UCSD-AML1 (cell line): ENCODE data around the gene LRP1B.
"Not testable (repeated sequence)": the region's sequence is repeated elsewhere in the genome, so short reads cannot be mapped to it uniquely, and the experiment has no call there.

Experiments used
- DNase-seq: peaks from one replicate; lab custom pipeline; 2025; ENCODE audit not compliant: unreplicated experiment; lab: John Stamatoyannopoulos, UW

The LRP1B gene

GRCh38 chr2:141187075-141187439, 943.8 kb downstream of the LRP1B start:
- DNase-seq = no peak

GRCh38 chr2:141186413-141187074, 944.3 kb downstream of the LRP1B start:
- no peak for DNase-seq

GRCh38 chr2:141182246-141182645, 948.6 kb downstream of the LRP1B start:
- no peak for DNase-seq

- DNase-seq = not testable (repeated sequence)
Measured at GRCh38 chr2:141169117-141169516, 961.7 kb downstream of the LRP1B start.

DNA sequence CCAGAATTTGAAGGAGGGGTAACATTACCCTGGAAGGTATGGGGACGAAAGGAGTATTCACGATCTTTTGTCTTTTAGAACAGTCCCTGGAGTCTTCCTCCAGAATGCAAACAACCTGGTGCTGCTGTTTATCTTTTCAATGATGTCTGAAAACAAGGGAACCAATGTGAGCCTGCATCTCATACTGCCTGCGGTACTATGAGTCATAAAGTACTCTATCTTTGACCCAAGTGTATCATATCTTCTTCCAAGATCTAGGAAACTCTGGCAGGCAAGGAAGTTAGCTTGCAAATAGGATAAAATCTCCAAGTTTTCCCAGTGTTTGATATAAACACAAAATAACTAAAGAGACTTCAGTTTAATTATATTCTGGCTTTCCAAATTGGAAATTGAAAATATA, 968.5 kb downstream of the LRP1B start:
- DNase-seq = no peak

DNA sequence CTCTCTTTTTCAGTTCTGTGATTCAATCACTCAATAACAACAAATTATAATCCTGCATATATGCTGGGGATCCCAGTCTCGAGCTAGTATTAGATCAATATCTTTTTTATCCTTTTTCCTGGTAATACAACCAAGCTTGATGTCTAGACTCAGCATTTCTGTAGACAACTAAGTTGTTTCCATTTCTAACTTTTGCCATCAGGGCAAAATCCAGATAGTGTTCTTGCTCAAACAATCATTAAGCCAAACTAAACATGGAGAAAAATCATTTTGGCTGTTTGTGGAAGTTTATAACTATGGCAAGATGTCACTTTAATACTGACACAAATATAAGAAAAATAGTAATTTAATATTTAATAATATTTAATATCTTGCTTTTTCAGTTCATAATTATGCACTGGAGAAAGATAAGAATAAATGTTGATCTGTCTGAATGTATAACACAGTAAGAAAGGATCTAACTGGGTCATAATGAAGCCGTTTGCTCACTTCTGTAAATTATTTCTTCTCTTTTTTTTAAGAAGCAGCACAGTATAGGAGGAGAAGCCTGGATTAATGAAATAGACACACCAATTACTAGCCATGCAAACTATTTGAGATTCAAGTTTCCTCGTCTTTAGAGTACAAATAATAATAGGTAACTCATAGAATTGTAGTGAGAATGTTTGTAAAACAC, 979.1 kb downstream of the LRP1B start:
- no peak for DNase-seq

DNA sequence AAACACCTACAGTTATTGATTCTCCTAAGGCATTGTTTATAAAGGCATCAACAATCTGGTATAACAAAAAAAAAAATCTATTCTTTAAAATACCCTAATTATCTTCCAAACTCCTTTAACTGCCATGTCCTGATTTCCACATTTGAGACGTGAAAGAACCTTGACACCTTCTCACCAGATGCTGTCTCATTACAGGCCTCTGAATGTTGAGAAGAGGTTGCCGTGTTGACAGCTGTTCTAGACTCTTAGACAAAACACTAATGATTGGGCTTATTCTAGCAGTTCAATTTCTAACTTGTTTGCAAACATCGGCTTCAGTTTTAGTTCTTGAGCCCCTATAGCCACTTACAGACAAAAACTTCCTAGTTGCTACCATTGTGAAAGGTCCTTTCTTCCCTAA, 988.8 kb downstream of the LRP1B start:
- no peak for DNase-seq

DNA sequence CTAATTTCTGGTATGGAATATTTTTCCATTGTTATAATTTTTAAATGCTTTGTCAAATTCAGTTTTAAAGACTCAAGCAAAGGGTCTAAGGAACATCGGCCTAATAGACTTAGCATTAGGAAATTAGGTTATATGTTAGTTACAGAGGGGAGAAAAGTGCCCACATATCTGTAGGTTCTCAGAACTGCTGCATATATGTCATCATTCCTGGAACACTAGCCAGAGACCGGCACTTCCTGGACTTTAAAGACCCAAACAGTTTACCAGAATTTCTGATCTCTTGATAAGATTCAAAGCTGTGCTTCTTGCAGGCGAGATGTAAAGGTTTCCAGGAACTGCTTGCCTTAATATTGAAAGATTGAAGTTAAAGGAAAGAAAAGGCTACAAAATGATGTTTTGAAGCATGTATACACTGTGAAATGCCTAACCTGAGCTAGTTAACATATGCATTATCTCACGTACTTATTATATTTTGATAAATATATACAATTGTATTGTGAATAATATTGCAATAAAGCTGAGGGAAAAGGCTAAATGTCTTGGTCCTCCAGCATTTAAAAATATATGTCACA, 993.6 kb downstream of the LRP1B start:
- no peak for DNase-seq

- no peak for DNase-seq
Measured at GRCh38 chr2:141133883-141134282, 996.9 kb downstream of the LRP1B start.

DNA sequence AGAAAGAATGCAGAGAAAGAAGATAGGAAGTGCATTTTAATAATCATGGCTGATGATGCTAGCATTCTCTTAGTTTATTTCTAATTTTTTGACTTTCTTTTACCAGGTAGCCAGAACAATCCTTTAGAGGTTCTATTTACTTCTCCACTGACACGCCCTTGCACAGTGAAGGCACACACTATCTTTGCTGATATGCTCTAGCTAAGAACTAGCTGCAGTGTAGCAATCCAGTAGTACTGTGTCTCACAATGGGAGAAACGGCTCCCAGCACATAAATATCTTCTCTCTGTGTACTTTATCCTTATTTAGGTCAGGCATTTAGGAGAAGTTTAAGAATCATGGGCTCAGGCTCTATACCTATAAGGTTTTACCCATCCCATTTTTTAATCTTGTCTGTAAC, 1005.4 kb downstream of the LRP1B start:
- DNase-seq = no peak

GRCh38 chr2:141118836-141119235, 1012.0 kb downstream of the LRP1B start:
- no peak for DNase-seq

GRCh38 chr2:141113301-141113700, 1017.5 kb downstream of the LRP1B start:
- DNase-seq = no peak

DNA sequence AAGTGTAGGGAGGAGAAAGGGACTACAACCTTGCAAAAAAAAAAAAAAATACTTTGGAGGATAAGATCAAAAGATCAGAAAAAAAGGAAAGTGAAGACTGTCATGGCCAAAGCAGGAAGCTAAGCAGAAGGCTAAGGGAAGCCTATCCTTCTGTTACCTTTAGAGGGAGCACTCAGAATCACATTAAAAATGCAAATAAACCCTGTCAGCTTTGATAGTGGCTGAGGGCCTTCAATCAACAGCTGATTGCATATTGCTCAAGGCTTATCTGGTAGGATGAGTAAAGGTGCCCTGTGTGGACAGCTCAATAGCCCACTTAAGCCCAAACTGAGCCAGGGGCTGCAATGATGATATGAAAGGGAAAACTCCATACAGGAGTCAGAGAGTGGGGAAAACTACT, 1021.2 kb downstream of the LRP1B start:
- no peak for DNase-seq

- DNase-seq = no peak
Measured at GRCh38 chr2:141105763-141106162, 1025.1 kb downstream of the LRP1B start.

DNA sequence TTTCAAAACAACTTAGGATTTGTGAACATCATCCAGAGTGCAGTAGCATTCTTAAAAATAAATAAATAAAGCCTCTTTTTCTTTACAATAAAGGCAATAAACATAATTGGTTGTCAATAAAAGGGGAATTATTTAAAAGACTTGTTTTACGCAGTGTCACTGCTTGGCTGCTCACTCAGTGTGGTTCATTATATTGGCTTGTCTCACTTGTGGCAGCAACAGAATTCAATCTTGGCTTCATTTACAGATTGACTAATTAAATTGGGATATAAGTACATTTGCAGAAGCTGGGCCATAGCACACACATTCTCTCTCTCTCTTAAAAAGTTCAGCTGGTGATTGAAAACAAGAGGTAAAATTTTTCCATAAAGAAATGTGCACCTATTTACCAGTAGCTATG, 1027.6 kb downstream of the LRP1B start:
- DNase-seq = no peak

- DNase-seq = no peak
Measured at GRCh38 chr2:141079231-141079630, 1051.6 kb downstream of the LRP1B start.

GRCh38 chr2:141075753-141076152, 1055.1 kb downstream of the LRP1B start:
- DNase-seq = no peak

GRCh38 chr2:141068053-141068682, 1062.6 kb downstream of the LRP1B start:
- DNase-seq = no peak

DNA sequence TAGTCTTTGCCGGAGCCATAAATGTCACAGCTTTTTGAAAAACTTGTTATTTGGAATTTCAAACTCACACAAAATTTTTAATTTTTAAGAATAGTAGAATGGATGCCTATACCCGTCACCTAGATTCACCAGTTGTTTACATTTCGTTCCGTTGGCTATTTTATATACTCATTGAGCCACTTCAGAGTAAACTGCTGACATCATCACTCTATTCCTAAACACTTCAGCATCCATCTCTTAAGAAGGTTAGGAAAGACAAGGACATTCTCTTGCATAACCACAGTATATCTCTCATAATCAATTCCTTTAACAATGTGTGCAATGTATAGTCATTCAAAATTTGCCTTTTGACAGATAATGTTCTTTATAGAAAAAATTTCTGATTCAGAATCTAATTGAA, 1065.8 kb downstream of the LRP1B start:
- no peak for DNase-seq

DNA sequence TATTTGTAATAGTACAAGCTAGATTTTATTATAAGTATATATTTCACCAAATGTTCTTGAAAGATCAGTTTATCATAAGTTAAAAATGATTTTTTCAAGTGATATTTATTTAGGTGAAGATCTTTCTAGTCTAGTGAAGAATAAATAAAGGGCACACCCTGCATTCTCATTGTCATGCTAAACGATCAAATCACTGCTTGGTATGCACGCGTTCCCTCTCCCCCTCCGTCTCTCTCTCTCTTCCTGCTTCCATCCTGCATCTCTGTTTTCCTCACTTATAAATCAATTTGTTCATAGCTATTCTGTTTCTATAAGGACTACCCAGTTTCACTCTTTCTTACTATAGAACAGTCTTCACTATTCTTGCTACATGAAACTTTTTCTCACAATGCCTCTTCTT, 1067.4 kb downstream of the LRP1B start:
- no peak for DNase-seq

DNA sequence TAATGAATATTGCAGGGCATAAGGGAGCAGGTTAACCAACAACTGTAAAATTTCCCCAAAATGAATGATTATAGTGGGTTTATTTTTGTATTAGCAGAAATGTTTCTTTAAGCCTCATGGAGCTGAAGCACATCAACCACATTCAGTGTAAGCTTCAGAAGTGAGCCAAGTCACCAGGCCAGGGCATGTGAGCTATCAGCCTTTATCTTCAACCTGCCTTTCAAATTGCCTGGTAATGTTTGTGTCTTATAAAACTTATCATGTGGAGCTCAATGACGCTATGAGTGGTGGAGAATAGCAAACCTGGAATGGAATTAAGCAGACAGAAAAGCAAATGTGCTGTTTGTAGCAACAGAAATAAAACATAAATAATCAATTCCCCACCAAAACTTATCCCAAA, 1068.4 kb downstream of the LRP1B start:
- no peak for DNase-seq

DNA sequence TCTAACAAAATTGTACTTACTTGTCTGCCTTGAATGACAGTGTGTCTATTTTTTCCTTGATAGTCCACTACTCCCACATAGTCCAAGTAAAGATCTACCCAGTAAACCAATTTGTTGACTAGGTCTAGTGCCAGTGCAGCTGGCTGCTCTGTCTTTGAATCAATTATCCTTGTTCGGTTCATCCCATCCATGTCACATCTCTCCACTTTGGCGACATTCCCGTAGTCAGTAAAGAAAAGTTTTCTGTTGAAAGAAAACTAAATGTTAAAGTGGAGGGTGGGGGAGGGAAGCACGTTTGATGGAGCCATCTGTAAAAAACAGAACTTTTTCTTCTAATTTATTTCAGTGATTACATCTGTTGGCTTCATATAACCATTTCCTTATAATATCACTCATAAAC, 1068.8 kb downstream of the LRP1B start:
- DNase-seq = no peak
